ENCODE measurements around the gene POPDC2.

Gene POPDC2

GRCh38 chr3:119669906-119670570 is 9.6 kb upstream of the POPDC2 start:
- no peak for DNase-seq

GRCh38 chr3:119665954-119666559 is 5.7 kb upstream of the POPDC2 start:
- DNase-seq, result no peak

- no peak for DNase-seq
Measured at GRCh38 chr3:119664850-119665379, 4.5 kb upstream of the POPDC2 start.

- no peak for DNase-seq
Measured at GRCh38 chr3:119664370-119664769, 4.0 kb upstream of the POPDC2 start.

- no peak for DNase-seq
Measured at GRCh38 chr3:119663885-119664284, 3.5 kb upstream of the POPDC2 start.

- DNase-seq, result no peak
Measured at GRCh38 chr3:119662604-119663373, 2.4 kb upstream of the POPDC2 start.

GRCh38 chr3:119659606-119660291 is 640 bp downstream of the POPDC2 start:
- DNase-seq, result no peak

- DNase-seq, result no peak
Measured at GRCh38 chr3:119658994-119659393, 1.4 kb downstream of the POPDC2 start.

- no peak for DNase-seq
Measured at GRCh38 chr3:119657887-119658702, 2.3 kb downstream of the POPDC2 start.

- peak; percentile 36 for DNase-seq
Measured at GRCh38 chr3:119653876-119654275, 6.5 kb downstream of the POPDC2 start.

GRCh38 chr3:119652306-119653033 is 7.9 kb downstream of the POPDC2 start:
- no peak for DNase-seq

GRCh38 chr3:119649761-119650160 is 10.6 kb downstream of the POPDC2 start:
- DNase-seq, result peak; percentile 40

GRCh38 chr3:119647843-119648575 is 12.4 kb downstream of the POPDC2 start:
- no peak for DNase-seq

GRCh38 chr3:119647171-119647570 is 13.2 kb downstream of the POPDC2 start:
- no peak for DNase-seq

- DNase-seq, result no peak
Measured at GRCh38 chr3:119645813-119646212, 14.6 kb downstream of the POPDC2 start.

- DNase-seq, result no peak
Measured at GRCh38 chr3:119644481-119644880, 15.9 kb downstream of the POPDC2 start.

GRCh38 chr3:119643528-119643927 is 16.9 kb downstream of the POPDC2 start:
- DNase-seq, result no peak

GRCh38 chr3:119642746-119643473 is 17.5 kb downstream of the POPDC2 start:
- DNase-seq, result no peak

- no peak for DNase-seq
Measured at GRCh38 chr3:119641416-119641815, 19.0 kb downstream of the POPDC2 start.

Measured in hematopoietic multipotent progenitor cell treated with erythropoietin and hydrocortisone succinate and interleukin-3 and kit ligand, for 6 days (in vitro differentiated cells).